ENCODE measurements around the gene CD74.

CD74 gene

GRCh38 chr5:150364004-150364403 lies 48.7 kb downstream of the CD74 start:
- DNase-seq (ENCODE audit: low read depth in 2 of 2): no peak

- DNase-seq (ENCODE audit: low read depth in 2 of 2): no peak
Observed at GRCh38 chr5:150363185-150363584, 49.5 kb downstream of the CD74 start.

- DNase-seq (ENCODE audit: low read depth in 2 of 2): no peak
Observed at GRCh38 chr5:150361301-150361700, 51.4 kb downstream of the CD74 start.

- DNase-seq (ENCODE audit: low read depth in 2 of 2): no peak
Observed at GRCh38 chr5:150358261-150359095, 54.2 kb downstream of the CD74 start.

GRCh38 chr5:150357326-150358260 lies 55.1 kb downstream of the CD74 start, which contains the start of gene TCOF1:
Gene TCOF1 (plus strand): TSS chr5:150357697. CDS start chr5:150357747, 50 bp downstream.
- peak; percentile 93 to 95 for DNase-seq (ENCODE audit: low read depth in 2 of 2)

GRCh38 chr5:150356575-150357294 lies 56.0 kb downstream of the CD74 start:
- DNase-seq (ENCODE audit: low read depth in 2 of 2): no peak

GRCh38 chr5:150355791-150356190 lies 56.9 kb downstream of the CD74 start:
- DNase-seq (ENCODE audit: low read depth in 2 of 2): no peak

GRCh38 chr5:150353032-150353675 lies 59.6 kb downstream of the CD74 start:
- DNase-seq (ENCODE audit: low read depth in 2 of 2): no peak

- DNase-seq (ENCODE audit: low read depth in 2 of 2): no peak
Observed at GRCh38 chr5:150352244-150353031, 60.3 kb downstream of the CD74 start.

Measured in stimulated activated CD8-positive, alpha-beta memory T cell treated with anti-CD3 and anti-CD28 coated beads, Interleukin-2, amount 100 ng/mL, for 1 hour (primary cell).